Effector CD4-positive, alpha-beta T cell (primary cell): ENCODE measurements around the gene LIMK2.
"Not testable (repeated sequence)": the region's sequence is repeated elsewhere in the genome, so short reads cannot be mapped to it uniquely, and the experiment has no call there.

Experiments used
- DNase-seq: peaks from one replicate; pipeline ENCODE4 v3.0.0-alpha.2; 2020
- total RNA-seq: gene quantifications from one replicate; lab custom pipeline; 2026; lab: John Stamatoyannopoulos, UW

Gene LIMK2
- total RNA-seq = 33.8 reads per million, percentile 59 among the genes with 10 or more reads in this experiment

GRCh38 chr22:31211862-31212730 is at the start of gene LIMK2:
Gene LIMK2, plus strand, starts transcription at chr22:31212298. Its CDS starts 111 bp downstream, at chr22:31212409.
- peak; percentile 96 for DNase-seq

DNA sequence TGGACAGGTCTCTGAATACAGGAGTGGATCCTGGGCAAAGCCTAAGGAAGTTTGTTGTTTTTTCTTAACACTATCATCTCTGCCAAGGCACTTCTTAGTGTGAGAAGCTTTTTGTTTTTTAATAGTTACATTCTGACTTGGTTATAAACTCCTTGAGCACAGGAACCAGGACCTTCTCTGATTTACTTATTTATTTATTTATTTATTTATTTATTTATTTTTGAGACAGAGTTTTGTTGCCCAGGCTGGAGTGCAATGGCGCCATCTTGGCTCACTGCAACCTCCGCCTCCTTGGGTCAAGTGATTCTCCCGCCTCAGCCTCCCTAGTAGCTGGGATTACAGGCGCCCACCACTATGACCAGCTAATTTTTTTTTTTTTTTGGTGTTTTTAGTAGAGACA is 41.1 kb upstream of the LIMK2 start:
- DNase-seq = no peak

DNA sequence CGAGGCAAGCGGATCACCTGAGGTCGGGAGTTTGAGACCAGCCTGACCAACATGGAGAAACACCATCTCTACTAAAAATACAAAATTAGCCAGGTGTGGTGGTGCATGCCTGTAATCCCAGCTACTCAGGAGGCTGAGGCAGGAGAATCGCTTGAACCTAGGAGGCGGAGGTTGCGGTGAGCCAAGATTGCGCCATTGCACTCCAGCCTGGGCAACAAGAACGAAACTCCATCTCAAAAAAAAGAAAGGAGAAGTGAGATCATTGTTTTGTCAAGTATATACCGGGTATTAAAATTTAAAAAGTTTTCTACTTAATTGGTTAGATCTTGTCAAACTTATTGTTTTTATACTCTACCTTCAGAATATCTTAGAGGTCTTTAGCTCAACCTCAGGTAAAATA is 40.4 kb upstream of the LIMK2 start:
- DNase-seq = not testable (repeated sequence)

DNA sequence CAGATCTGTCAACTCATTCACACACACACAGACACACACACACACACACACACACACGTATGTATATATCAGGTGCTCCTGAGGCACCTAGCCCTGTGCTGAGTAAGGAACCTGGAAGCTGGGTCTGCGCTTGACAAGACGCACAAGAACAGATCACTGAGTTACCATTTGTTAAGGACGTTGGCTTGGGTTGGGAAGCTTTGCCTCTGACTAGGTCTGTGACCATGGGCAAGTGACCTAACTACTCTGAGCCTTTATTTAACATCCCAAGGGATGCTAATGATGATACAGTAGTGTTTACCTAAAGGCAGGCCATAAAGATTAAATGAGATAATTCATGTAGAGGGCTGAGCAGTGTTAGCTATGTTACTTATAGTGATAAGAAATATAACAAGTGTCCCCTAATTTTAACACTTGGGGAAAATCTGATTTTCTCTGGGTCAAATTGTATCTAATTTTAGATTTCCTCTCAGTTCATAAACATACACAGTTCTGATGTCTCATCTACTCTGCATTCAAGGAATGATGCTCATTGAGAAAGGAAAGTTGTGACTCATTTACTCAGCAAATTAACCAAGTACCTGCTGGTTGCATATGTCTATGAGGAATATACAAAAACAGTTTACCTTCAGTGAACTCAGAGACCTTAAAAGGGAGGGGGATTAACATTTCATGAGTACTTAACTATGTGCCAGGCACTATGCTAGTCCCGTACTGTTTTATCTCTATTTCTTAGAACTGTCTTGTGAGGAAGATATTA is 38.5 kb upstream of the LIMK2 start:
- no peak for DNase-seq

DNA sequence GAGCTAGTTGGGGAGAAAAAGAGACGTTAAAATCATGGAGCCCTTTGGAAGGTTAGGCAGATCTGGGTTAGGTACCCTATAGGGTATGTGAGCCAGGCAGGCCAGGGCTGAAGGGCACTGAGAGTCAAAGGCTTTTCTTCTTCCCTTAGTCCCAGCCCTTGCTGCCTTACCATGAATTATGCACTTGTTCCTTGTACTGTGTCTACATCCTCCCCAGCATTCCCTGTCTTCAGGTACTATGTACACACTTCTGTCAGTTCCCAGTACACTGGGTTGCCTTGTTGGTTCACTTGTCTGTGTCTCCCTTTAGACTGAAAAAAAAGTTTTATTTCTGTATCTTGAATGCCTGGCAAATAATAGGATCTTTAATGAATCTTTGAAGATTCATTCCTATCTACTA is 35.2 kb upstream of the LIMK2 start:
- no peak for DNase-seq

DNA sequence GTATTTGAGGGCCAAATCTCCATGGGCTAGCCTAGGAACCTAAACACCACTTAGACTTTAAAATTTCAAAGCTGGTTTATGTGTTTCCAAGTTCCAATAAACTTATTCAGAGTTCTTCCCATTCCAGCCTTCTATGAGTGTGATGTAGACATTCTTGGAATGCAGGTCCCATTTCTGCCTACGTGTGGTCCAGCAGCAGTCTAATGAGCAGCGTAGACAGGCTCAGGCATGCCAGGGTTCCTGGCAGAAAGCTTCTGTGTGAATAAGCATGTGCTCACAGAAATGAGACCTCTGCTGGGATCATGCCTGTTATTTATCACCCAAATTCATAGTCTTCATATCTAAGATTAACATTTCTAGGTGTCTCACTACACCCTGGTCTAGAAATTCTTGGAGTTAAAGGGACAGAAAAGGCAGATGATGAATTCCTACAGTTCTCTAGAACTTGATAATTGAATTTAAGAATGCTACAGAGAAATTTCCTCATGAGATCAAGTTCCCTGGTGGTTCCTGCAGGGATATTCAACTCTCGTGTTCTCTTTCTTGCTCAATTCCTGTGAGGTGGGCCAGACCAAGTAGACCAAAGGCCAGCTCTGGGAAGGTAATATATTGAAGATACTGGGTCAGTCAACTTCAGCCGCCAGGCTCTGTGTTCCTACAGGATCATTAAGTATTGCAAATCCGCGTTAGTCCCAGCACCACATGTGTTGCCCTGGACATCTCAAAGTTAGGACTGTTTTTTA is 34.5 kb upstream of the LIMK2 start:
- DNase-seq = no peak

DNA sequence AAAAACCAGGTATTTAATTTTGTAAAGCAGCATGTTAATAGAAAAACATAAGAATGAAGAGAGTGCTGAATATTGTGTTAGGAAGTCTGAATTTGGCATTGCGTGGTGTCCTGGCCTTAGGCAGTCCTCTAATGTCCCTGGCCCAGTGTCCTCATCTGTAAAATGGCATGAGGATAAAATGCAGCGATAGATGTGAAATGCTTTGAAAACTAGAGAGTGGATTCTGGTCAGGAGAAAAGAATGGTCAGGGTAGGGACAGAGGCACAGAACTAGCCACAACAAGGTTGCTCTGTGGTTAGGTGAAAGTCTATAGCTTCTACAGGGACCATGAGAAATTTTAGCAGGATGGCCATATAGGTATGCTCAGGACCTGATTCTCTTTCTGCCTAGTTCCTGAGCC is 33.2 kb upstream of the LIMK2 start:
- DNase-seq = no peak

DNA sequence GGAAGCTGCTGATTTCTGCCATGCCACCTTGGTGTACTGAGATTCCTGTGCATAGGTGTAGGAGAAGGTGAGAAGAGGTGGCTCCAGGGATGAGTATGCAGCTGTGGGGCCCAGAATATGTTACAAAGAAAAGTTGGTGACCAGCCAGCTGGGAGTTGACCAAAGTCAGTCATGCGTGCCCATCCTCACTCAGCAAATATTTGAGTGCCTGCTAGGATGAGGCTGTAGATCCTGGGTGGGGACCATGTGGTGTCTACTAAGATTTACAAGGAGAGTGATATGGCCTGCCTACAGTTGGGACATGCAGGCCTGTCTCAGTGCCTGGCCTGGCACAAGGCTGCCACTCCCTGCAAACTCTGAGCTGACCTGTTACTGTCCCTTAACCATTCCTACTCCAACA is 32.8 kb upstream of the LIMK2 start:
- no peak for DNase-seq

DNA sequence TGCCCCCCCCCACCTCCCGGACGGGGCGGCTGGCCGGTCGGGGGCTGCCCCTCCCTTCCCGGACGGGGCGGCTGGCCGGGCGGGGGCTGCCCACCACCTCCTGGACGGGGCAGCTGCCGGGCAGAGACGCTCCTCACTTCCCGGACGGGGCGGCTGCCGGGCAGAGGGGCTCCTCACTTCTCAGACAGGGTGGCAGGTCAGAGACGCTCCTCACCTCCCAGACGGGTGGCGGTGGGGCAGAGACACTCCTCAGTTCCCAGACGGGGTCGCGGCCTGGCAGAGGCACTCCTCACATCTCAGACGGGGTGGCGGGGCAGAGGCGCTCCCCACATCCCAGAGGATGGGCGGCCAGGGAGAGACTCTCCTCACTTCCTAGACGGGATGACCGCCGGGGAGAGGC is 28.1 kb upstream of the LIMK2 start:
- DNase-seq = no peak

DNA sequence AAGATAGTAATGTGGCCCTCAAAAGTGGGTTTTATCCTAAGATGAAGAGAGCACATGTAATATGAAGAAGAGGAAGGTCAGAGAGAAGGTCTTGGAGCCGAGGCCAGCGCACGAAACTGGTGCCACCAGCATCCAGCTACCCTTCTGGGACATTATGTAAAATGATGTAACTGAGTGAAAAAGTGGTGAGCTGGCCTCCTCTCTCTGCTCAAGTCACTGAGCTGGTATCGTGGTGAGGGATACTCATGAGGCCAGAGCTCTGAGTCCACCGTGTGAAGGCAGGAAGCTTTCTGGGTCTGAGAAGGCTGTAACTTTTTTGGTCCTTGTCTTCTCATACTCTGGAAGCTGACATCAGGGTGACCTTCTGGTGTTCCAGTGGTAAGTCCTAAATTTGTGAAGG is 27.0 kb upstream of the LIMK2 start:
- DNase-seq = no peak

DNA sequence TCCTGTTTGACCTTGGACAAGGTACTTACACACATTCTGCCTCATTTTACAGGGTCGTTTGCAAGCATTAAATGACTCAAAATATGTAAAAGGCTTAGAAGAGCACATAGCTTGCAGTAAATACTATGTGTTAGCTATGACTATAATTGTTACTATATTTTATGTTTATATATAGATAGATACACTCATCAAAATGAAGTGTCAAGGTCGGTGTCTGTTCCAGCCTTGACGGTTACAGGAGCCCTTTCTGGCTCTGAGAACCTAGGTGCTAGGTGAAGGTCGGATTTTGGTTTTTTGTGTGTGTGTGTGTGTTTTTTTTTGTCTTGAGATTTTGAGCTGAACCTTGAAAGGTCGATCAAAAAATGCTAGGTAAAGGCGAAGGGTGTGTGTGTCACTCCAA is 24.5 kb upstream of the LIMK2 start:
- DNase-seq = no peak

- no peak for DNase-seq
Measured at GRCh38 chr22:31192513-31192912, 19.6 kb upstream of the LIMK2 start.

GRCh38 chr22:31193092-31193491 is 19.0 kb upstream of the LIMK2 start:
- DNase-seq = no peak

- not testable (repeated sequence) for DNase-seq
Measured at GRCh38 chr22:31194681-31195080, 17.4 kb upstream of the LIMK2 start.

GRCh38 chr22:31199187-31199586 is 12.9 kb upstream of the LIMK2 start:
- no peak for DNase-seq

GRCh38 chr22:31204352-31204984 is 7.6 kb upstream of the LIMK2 start:
- not testable (repeated sequence) for DNase-seq

GRCh38 chr22:31205059-31205458 is 7.0 kb upstream of the LIMK2 start:
- not testable (repeated sequence) for DNase-seq

DNA sequence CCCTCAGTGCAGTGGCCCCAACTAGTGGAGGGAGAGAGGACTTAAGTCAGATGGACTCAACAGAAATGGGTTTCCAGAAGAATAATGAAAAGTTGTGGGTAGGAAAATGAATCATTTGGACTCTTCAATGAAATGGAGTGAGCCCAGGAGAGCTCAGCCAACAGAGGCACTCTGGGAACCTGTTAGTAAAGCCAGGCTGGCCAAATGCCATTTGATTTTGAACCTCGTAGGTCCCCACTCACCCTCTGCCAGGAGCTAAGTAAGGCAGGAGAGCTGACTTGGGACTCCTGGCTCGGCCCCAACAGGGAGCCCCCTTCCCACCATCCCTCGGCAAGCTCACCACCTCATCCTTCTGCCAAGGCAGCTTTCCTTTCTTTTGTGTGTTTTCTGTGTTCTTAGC is 5.6 kb upstream of the LIMK2 start:
- DNase-seq = not testable (repeated sequence)

GRCh38 chr22:31206896-31207687 is 5.0 kb upstream of the LIMK2 start:
- no peak for DNase-seq

GRCh38 chr22:31210556-31211421 is 1.3 kb upstream of the LIMK2 start:
- DNase-seq = no peak

- DNase-seq = no peak
Measured at GRCh38 chr22:31211482-31211861, 626 bp upstream of the LIMK2 start.
